Lung (tissue), 12 donors: ENCODE measurements around the gene BTN2A1. TPM values are rescaled to one million over a fixed set of nuclear protein-coding genes. Genes with fewer than 3 reads are reported as not detected.

ENCODE experiments used
- ATAC-seq: fragments of 200-7000 bp; cut with Tn5 transposase; one replicate; pipeline ENCODE4 v1.9.1; 2020; ENCODE audit warnings: moderate number of reproducible peaks; ENCODE audit not compliant: insufficient read depth, low FRiP score
- DNase-seq, 3 donors: peaks; one replicate each; pipeline ENCODE4 v3.0.0-alpha.2; 2013 to 2017
- H3K27ac ChIP-seq, 2 donors: one replicate each; pipeline ENCODE4 v1.5.1; 2013; ENCODE audit warnings: mild to moderate bottlenecking in 2 of 2, moderate library complexity in 2 of 2, control low read depth in 1 of 2, inconsistent platforms in 1 of 2, low read depth in 1 of 2, low read length in 1 of 2
- H3K27me3 ChIP-seq, 3 donors: one replicate each; pipeline ENCODE4 v1.5.1; 2013; ENCODE audit warnings: low read length in 2 of 3; ENCODE audit not compliant: control insufficient read depth in 3 of 3, insufficient read depth in 3 of 3
- H3K36me3 ChIP-seq, 4 donors: one replicate each; pipeline ENCODE4 v1.5.1; 2013; ENCODE audit warnings: low read length in 4 of 4, mild to moderate bottlenecking in 1 of 4, moderate library complexity in 1 of 4; ENCODE audit not compliant: control insufficient read depth in 4 of 4, insufficient read depth in 4 of 4
- H3K4me1 ChIP-seq, 5 donors: one replicate each; pipeline ENCODE4 v1.5.1; 2013; ENCODE audit warnings: low read length in 5 of 5, mild to moderate bottlenecking in 2 of 5, moderate library complexity in 1 of 5; ENCODE audit not compliant: control insufficient read depth in 5 of 5, insufficient read depth in 5 of 5
- H3K4me3 ChIP-seq: one replicate; pipeline ENCODE4 v1.5.1; 2013; ENCODE audit warnings: mild to moderate bottlenecking, control low read depth, moderate library complexity
- H3K9ac ChIP-seq, 2 donors: one replicate each; pipeline ENCODE4 v1.5.1; 2013; ENCODE audit warnings: low read length in 2 of 2, control low read depth in 1 of 2; ENCODE audit not compliant: insufficient read depth in 1 of 2
- H3K9me3 ChIP-seq, 4 donors: one replicate each; pipeline ENCODE4 v1.5.1; 2013; ENCODE audit warnings: low read length in 3 of 4, mild to moderate bottlenecking in 1 of 4, moderate library complexity in 1 of 4; ENCODE audit not compliant: control insufficient read depth in 4 of 4, insufficient read depth in 3 of 4
- WGBS, 2 donors: extraction: QIAGEN DNeasy Blood & Tissue Kit; methylation state at CpG; one replicate each; pipeline ENCODE4 v1.1.7; 2013; 5-methylcytosine and 5-hydroxymethylcytosine counted together
- polyA plus RNA-seq, 2 donors: library from polyadenylated mRNA; stranded (reverse); fragments of 200-250 nt; gene quantifications; one replicate each; pipeline ENCODE4 v1.2.1, GENCODE V29; 2013
- total RNA-seq, 2 donors: library from RNA; depleted of rRNA in 1 of 2; stranded (reverse); fragments of >200 nt in 1 of 2; gene quantifications; one replicate each; pipeline ENCODE4 v1.2.1, GENCODE V29; 2014 to 2021
- TF ChIP-seq, protein P1 (sequence below): IDR thresholded peaks from 2 replicates; pipeline ENCODE4 v1.5.1; 2012; ENCODE audit warnings: mild to moderate bottlenecking; ENCODE audit errors: control extremely low read depth, extremely low read depth
- donor health status: control.
- donor health status: control.
- donor health status: Bipolar disorder and iron deficiency.
- donor health status: healthy.
- donor health status: DM: yes; HTN: yes; CAD: no.

Gene BTN2A1
- total and polyA plus RNA-seq, 4 donors: 12.4 to 35.3 (median 21.8) TPM

DNA sequence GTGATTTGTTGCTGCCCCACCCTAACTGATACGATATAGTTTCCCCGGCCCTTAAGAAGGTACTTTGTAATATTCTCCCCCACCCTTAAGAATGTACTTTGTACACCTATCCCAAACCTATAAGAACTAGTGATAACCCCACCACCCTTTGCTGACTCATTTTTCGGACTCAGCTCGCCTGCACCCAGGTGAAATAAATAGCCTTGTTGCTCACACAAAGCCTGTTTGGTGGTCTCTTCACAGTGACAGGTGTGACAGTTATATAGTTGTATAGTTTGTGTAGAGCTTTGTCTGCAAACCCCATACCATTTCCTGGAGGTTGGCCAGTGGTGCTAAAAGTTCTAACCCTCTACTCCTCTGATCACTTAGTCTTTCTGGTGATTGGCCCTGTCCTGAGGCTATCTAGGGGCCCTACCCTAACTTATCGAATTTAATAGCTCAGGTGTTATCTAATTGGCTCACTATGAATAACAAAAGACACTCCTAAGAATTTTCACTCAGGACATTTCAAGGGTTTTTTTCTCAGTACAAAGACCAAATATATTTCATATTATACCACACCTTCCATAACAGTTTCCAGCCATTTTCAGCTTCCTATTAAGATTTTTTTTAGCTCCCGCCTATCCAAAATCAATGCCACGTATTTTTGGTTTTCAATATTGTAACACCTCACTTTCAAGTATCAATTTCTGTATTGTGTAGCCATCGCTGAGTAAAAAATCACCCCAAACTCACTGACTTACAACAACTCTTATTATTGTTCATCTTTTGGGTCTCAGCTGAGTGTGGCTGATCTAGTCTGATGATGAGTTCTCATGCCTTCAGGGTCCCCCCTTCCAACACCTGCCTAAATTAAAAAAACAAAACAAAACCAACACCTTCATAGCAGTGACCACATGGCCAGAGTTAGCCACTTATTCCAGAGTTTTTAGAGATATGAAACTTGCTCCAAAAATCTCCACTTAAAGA lies 32.5 kb downstream of the BTN2A1 start:
- Histone ChIP-seq H3K4me3 (no peak overlapping the region), H3K27me3 (no peaks in the 10 kb centered on the region), H3K36me3 (no peaks in the 10 kb centered on the region), H3K4me1 (no peaks in the 10 kb centered on the region), H3K9me3 (no peaks in the 10 kb centered on the region), H3K9ac (no peak overlapping the region), H3K27ac (no peak overlapping the region)
- WGBS, 2 donors: 85 to 92% methylated on average over 8 of the region's 8 CpGs
- DNase-seq (no peak), ATAC-seq (no peak)
- TF ChIP-seq, protein P1, sequence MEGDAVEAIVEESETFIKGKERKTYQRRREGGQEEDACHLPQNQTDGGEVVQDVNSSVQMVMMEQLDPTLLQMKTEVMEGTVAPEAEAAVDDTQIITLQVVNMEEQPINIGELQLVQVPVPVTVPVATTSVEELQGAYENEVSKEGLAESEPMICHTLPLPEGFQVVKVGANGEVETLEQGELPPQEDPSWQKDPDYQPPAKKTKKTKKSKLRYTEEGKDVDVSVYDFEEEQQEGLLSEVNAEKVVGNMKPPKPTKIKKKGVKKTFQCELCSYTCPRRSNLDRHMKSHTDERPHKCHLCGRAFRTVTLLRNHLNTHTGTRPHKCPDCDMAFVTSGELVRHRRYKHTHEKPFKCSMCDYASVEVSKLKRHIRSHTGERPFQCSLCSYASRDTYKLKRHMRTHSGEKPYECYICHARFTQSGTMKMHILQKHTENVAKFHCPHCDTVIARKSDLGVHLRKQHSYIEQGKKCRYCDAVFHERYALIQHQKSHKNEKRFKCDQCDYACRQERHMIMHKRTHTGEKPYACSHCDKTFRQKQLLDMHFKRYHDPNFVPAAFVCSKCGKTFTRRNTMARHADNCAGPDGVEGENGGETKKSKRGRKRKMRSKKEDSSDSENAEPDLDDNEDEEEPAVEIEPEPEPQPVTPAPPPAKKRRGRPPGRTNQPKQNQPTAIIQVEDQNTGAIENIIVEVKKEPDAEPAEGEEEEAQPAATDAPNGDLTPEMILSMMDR: no peak

DNA sequence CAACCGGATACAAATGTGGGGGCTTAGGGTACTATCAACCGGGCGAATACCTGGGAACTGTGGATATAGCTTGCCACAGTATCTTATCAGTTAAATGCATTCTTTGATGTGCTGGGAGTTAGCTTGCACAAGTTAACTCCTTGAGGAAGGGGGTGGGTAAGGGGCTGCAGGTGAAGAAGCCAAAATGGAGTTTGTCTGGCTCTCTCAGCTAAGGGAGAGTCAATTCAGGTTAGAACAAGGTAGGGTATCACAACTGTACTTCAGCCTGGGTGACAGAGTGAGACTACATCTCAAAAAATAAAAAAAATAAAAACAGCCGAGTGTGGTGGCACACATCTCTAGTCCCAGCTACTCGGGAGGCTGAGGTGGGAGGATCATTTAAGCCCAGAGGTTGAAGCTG lies 33.8 kb downstream of the BTN2A1 start:
- no peak overlapping the region for H3K27ac ChIP-seq
- ATAC-seq: no peak
- TF ChIP-seq, protein P1: no peak
- no peaks in the 10 kb centered on the region for H3K36me3 ChIP-seq
- H3K4me3 ChIP-seq: no peak overlapping the region
- no peak for DNase-seq
- H3K4me1 ChIP-seq: no peaks in the 10 kb centered on the region
- no peak overlapping the region for H3K9ac ChIP-seq
- H3K27me3 ChIP-seq: no peaks in the 10 kb centered on the region
- WGBS, 2 donors: 87 to 92% methylated on average over 5 of the region's 5 CpGs
- H3K9me3 ChIP-seq: no peaks in the 10 kb centered on the region

DNA sequence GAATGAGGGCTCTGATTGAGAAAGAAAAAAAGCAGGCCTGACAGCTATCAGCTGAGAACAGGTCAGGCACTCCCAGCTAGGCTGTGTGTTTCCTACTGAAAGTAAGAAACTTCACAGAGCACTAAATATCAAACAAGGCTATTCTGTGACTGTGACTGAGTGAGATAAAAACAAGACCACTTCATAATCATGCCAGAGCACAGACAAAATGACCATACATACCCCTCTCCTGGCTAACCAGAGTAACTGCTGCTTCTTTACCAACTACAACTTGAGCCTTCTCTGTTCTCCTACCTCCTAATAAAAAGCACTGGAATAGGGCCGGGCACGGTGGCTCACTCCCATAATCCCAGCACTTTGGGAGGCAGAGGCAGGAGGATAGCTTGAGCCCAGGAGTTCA lies 35.5 kb downstream of the BTN2A1 start:
- TF ChIP-seq, protein P1: no peak
- Histone ChIP-seq H3K9me3 (no peaks in the 10 kb centered on the region), H3K4me1 (no peaks in the 10 kb centered on the region), H3K36me3 (no peaks in the 10 kb centered on the region), H3K27ac (no peak overlapping the region), H3K9ac (no peak overlapping the region), H3K4me3 (no peak overlapping the region), H3K27me3 (no peaks in the 10 kb centered on the region)
- no peak for ATAC-seq
- no peak for DNase-seq
- 92 to 95% methylated on average over 2 of the region's 2 CpGs for WGBS, 2 donors
